HepG2 (cell line): Measurements from ENCODE around the gene C18orf63. TPM values are rescaled to one million over a fixed set of nuclear protein-coding genes. Genes with fewer than 3 reads are reported as not detected.

Experiments
- AHDC1 ChIP-seq: sonication (generic); formaldehyde crosslinking; IDR thresholded peaks from 2 replicates; pipeline ENCODE4 v1.5.1; 2020; ENCODE audit warnings: mild to moderate bottlenecking, missing genetic modification reagents, borderline replicate concordance
- CREB1 ChIP-seq, 2 experiments: fragments of 450-650 bp in 1 of 2; IDR thresholded peaks; 2 replicates each; pipeline ENCODE4 v1.6.1; 2016 to 2017; ENCODE audit warnings: control low read depth in 1 of 2, mild to moderate bottlenecking in 1 of 2, missing compliant biosample characterization in 1 of 2, missing genetic modification characterization in 1 of 2
- DMTF1 ChIP-seq: sonication (generic); formaldehyde crosslinking; IDR thresholded peaks from 2 replicates; pipeline ENCODE4 v1.4.0; 2020; ENCODE audit warnings: mild to moderate bottlenecking, missing genetic modification reagents
- FOXP4 ChIP-seq: sonication (generic); formaldehyde crosslinking; IDR thresholded peaks from 2 replicates; pipeline ENCODE4 v1.4.0; 2020; ENCODE audit warnings: missing genetic modification reagents
- SRY ChIP-seq: sonication (generic); formaldehyde crosslinking; IDR thresholded peaks from 2 replicates; pipeline ENCODE4 v1.8.0; 2022; ENCODE audit warnings: mild to moderate bottlenecking, missing genetic modification reagents
- ZBTB1 ChIP-seq: sonication (generic); formaldehyde crosslinking; IDR thresholded peaks from 2 replicates; pipeline ENCODE4 v1.4.0; 2020; ENCODE audit warnings: missing genetic modification reagents, borderline replicate concordance
- ZBTB42 ChIP-seq: sonication (generic); formaldehyde crosslinking; IDR thresholded peaks from 2 replicates; pipeline ENCODE4 v1.5.0; 2020; ENCODE audit warnings: mild to moderate bottlenecking, missing genetic modification reagents
- ZNF224 ChIP-seq: sonication (generic); formaldehyde crosslinking; IDR thresholded peaks from 2 replicates; pipeline ENCODE4 v1.5.0; 2020; ENCODE audit warnings: mild to moderate bottlenecking, missing genetic modification reagents
- ZNF646 ChIP-seq: sonication (generic); formaldehyde crosslinking; IDR thresholded peaks from 2 replicates; pipeline ENCODE4 v1.9.0; 2021; ENCODE audit warnings: mild to moderate bottlenecking, missing genetic modification reagents
- ZSCAN29 ChIP-seq: sonication (generic); formaldehyde crosslinking; conservative IDR thresholded peaks from 2 replicates; pipeline ENCODE4 v1.4.0; 2020; ENCODE audit warnings: mild to moderate bottlenecking, missing genetic modification reagents
- polyA plus RNA-seq, 8 experiments: library from polyadenylated mRNA; depleted of rRNA in 3 of 8; stranded (reverse) in 7 of 8; unstranded in 1 of 8; fragments of >200 nt; fragmentation: Illumina TruSeq in 4 of 8; extraction: Trizol in 4 of 8; gene quantifications; 2 replicates each; pipeline versions ENCODE4 v1.2.1 to v1.2.3, GENCODE V29; 2011 to 2016; ENCODE audit warnings: low read depth in 4 of 8, missing spikeins in 1 of 8, mixed read lengths in 1 of 8; ENCODE audit not compliant: insufficient read depth in 1 of 8
- total RNA-seq, 5 experiments: library from RNA; depleted of rRNA; stranded (reverse); fragments of >200 nt; fragmentation: Illumina TruSeq; extraction: Trizol; gene quantifications; 2 replicates each; pipeline ENCODE4 v1.2.3, GENCODE V29; 2016; ENCODE audit warnings: low read depth in 1 of 5

The C18orf63 gene
- total and polyA plus RNA-seq, 2 of the 13 experiments (the other 11 are each of a cell fraction or from before 2014, with no cell fraction given) = 0.01 TPM; not detected in 1

- peak; percentile 66 for TF ChIP-seq ZNF646 (CRISPR knock-in tag)
- no peak for TF ChIP-seq AHDC1
- 0 out of 2 replicates have a peak, but pooled peaks have one; percentile 7 for TF ChIP-seq ZNF224
- TF ChIP-seq CREB1 (IDR thresholded peaks at IDR 0.05) = no peak
- peak; percentile 33; the same call in 1 of the 2 replicates for TF ChIP-seq CREB1 (CRISPR knock-in tag; IDR thresholded peaks at IDR 0.05)
- no peak for TF ChIP-seq ZBTB42 (CRISPR knock-in tag)
- no peak for TF ChIP-seq ZBTB1 (CRISPR knock-in tag)
- TF ChIP-seq SRY (CRISPR knock-in tag) = no peak
- 0 out of 2 replicates have a peak, but pooled peaks have one; percentile 10 for TF ChIP-seq ZSCAN29
- TF ChIP-seq DMTF1 (CRISPR knock-in tag) = no peak
- no peak for TF ChIP-seq FOXP4 (CRISPR knock-in tag)
Observed at GRCh38 chr18:74281011-74281979, 34.3 kb upstream of the C18orf63 start (continued).
